H9 (cell line): ENCODE measurements around the gene CCDC63. TPM values are rescaled to one million over a fixed set of nuclear protein-coding genes. Genes with fewer than 3 reads are reported as not detected.

Source experiments
- DNase-seq: peaks from one replicate; pipeline ENCODE4 v3.0.0-alpha.2; 2017
- H2AFZ ChIP-seq: one replicate; pipeline ENCODE4 v1.6.1; 2013; ENCODE audit warnings: mild to moderate bottlenecking, low read length, control low read depth, moderate library complexity
- H2AK5ac ChIP-seq: 2 replicates; pipeline ENCODE4 v1.6.1; 2013; ENCODE audit warnings: low read length, control low read depth, mixed read lengths; ENCODE audit not compliant: insufficient read length
- H2BK120ac ChIP-seq: one replicate; pipeline ENCODE4 v1.6.1; 2013; ENCODE audit warnings: low read depth, mild to moderate bottlenecking, low read length, control low read depth, inconsistent platforms; ENCODE audit not compliant: poor library complexity, severe bottlenecking
- H2BK12ac ChIP-seq: 2 replicates; pipeline ENCODE4 v1.6.1; 2013; ENCODE audit warnings: low read length, control low read depth, mixed read lengths, low read depth; ENCODE audit not compliant: insufficient read length
- H2BK15ac ChIP-seq: 2 replicates; pipeline ENCODE4 v1.6.1; 2013; ENCODE audit warnings: low read depth, low read length, control low read depth
- H2BK20ac ChIP-seq: one replicate; pipeline ENCODE4 v1.6.1; 2013; ENCODE audit warnings: low read depth, mild to moderate bottlenecking, low read length, control low read depth, inconsistent platforms; ENCODE audit not compliant: poor library complexity, severe bottlenecking
- H2BK5ac ChIP-seq: 2 replicates; pipeline ENCODE4 v1.6.1; 2013; ENCODE audit warnings: low read length, control low read depth, mixed read lengths; ENCODE audit not compliant: insufficient read length
- H3K14ac ChIP-seq: 2 replicates; pipeline ENCODE4 v1.6.1; 2013; ENCODE audit warnings: low read length, control low read depth; ENCODE audit not compliant: insufficient read depth
- H3K18ac ChIP-seq: 2 replicates; pipeline ENCODE4 v1.6.1; 2013; ENCODE audit warnings: low read depth, mild to moderate bottlenecking, mixed read lengths, low read length, control low read depth; ENCODE audit not compliant: insufficient read length
- H3K23ac ChIP-seq: 2 replicates; pipeline ENCODE4 v1.6.1; 2013; ENCODE audit warnings: low read length, control low read depth, mixed read lengths, low read depth; ENCODE audit not compliant: insufficient read length
- H3K23me2 ChIP-seq: 2 replicates; pipeline ENCODE4 v1.6.1; 2013; ENCODE audit warnings: low read depth, mild to moderate bottlenecking, mixed read lengths, low read length, control low read depth; ENCODE audit not compliant: insufficient read length, poor library complexity, severe bottlenecking
- H3K27ac ChIP-seq: 2 replicates; pipeline ENCODE4 v1.5.1; 2013; ENCODE audit warnings: low read length, control low read depth, mixed read lengths, low read depth; ENCODE audit not compliant: insufficient read length
- H3K27me3 ChIP-seq: 2 replicates; pipeline ENCODE4 v1.6.1; 2013; ENCODE audit warnings: low read length, control low read depth, inconsistent platforms; ENCODE audit not compliant: insufficient read depth
- H3K4ac ChIP-seq: 2 replicates; pipeline ENCODE4 v1.6.1; 2013; ENCODE audit warnings: low read depth, mild to moderate bottlenecking, control low read depth, inconsistent platforms, low read length, moderate library complexity
- H3K4me1 ChIP-seq: 2 replicates; pipeline ENCODE4 v1.6.1; 2013; ENCODE audit warnings: low read length, control low read depth, inconsistent platforms; ENCODE audit not compliant: insufficient read depth
- H3K4me2 ChIP-seq: 2 replicates; pipeline ENCODE4 v1.6.1; 2013; ENCODE audit warnings: low read length, control low read depth, mixed read lengths; ENCODE audit not compliant: insufficient read length, insufficient read depth
- H3K56ac ChIP-seq: 2 replicates; pipeline ENCODE4 v1.6.1; 2013; ENCODE audit warnings: low read depth, mild to moderate bottlenecking, mixed read lengths, low read length, control low read depth; ENCODE audit not compliant: insufficient read length
- H3K79me1 ChIP-seq: 2 replicates; pipeline ENCODE4 v1.6.1; 2013; ENCODE audit warnings: low read depth, mild to moderate bottlenecking, moderate library complexity, low read length, control low read depth, inconsistent platforms; ENCODE audit not compliant: insufficient read depth, poor library complexity, severe bottlenecking
- H3K79me2 ChIP-seq: 2 replicates; pipeline ENCODE4 v1.6.1; 2013; ENCODE audit warnings: low read length, control low read depth, inconsistent platforms; ENCODE audit not compliant: insufficient read depth
- H3K9ac ChIP-seq: 2 replicates; pipeline ENCODE4 v1.6.1; 2013; ENCODE audit warnings: low read length, control low read depth, mixed read lengths; ENCODE audit not compliant: insufficient read length; ENCODE audit errors: extremely low read depth
- H3K9me3 ChIP-seq: one replicate; pipeline ENCODE4 v1.6.1; 2013; ENCODE audit warnings: low read depth, low read length, inconsistent platforms; ENCODE audit not compliant: control insufficient read depth
- H3T11ph ChIP-seq: one replicate; pipeline ENCODE4 v1.6.1; 2013; ENCODE audit warnings: mild to moderate bottlenecking, low read length, control low read depth, inconsistent platforms
- H4K20me1 ChIP-seq: one replicate; pipeline ENCODE4 v1.6.1; 2013; ENCODE audit not compliant: control insufficient read depth, insufficient read length, insufficient read depth
- H4K5ac ChIP-seq: 2 replicates; pipeline ENCODE4 v1.6.1; 2013; ENCODE audit warnings: low read depth, mild to moderate bottlenecking, mixed read lengths, low read length, control low read depth; ENCODE audit not compliant: insufficient read length
- H4K8ac ChIP-seq: replicated peaks from 2 replicates; pipeline ENCODE4 v1.6.1; 2013; ENCODE audit warnings: low read length, control low read depth, mixed read lengths, low read depth; ENCODE audit not compliant: insufficient read length
- H4K91ac ChIP-seq: 2 replicates; pipeline ENCODE4 v1.6.1; 2013; ENCODE audit warnings: low read depth, mild to moderate bottlenecking, moderate library complexity, mixed read lengths, low read length, control low read depth; ENCODE audit not compliant: insufficient read length
- H3K27ac Mint-ChIP-seq, 3 experiments: 2 replicates in 2 of 3; 3 replicates in 1 of 3; pipeline ENCODE4 v1.8.0; 2020 to 2021; ENCODE audit warnings: mixed read lengths in 3 of 3, mild to moderate bottlenecking in 1 of 3, moderate library complexity in 1 of 3
- H3K27me3 Mint-ChIP-seq: 2 replicates; pipeline ENCODE4 v1.8.0; 2021; ENCODE audit warnings: low read depth, mild to moderate bottlenecking, moderate library complexity, mixed read lengths
- H3K36me3 Mint-ChIP-seq, 3 experiments: 2 replicates in 2 of 3; 3 replicates in 1 of 3; pipeline ENCODE4 v1.8.0; 2020 to 2021; ENCODE audit warnings: low read depth in 3 of 3, mixed read lengths in 3 of 3; ENCODE audit not compliant: insufficient read depth in 1 of 3
- H3K4me1 Mint-ChIP-seq, 2 experiments: 2 replicates each; pipeline ENCODE4 v1.8.0; 2020; ENCODE audit warnings: mixed read lengths in 2 of 2
- H3K4me3 Mint-ChIP-seq, 2 experiments: 2 replicates in 1 of 2; 3 replicates in 1 of 2; pipeline ENCODE4 v1.8.0; 2020 to 2021; ENCODE audit warnings: mild to moderate bottlenecking in 2 of 2, mixed read lengths in 2 of 2, moderate library complexity in 1 of 2
- H3K9me3 Mint-ChIP-seq, 2 experiments: 2 replicates in 1 of 2; 3 replicates in 1 of 2; pipeline ENCODE4 v1.8.0; 2020; ENCODE audit warnings: mild to moderate bottlenecking in 2 of 2, mixed read lengths in 2 of 2, moderate library complexity in 1 of 2
- CTCF ChIP-seq: fragments of 200-600 bp; sonication (generic); conservative IDR thresholded peaks from 3 replicates; pipeline ENCODE4 v1.8.0; 2021; ENCODE audit warnings: antibody characterized with exemption, mild to moderate bottlenecking
- WGBS: extraction: QIAGEN DNeasy Blood & Tissue Kit; methylation state at CpG from one replicate; pipeline ENCODE4 v1.1.7; 2013; ENCODE audit warnings: missing lambda C conversion rate, low lambda C conversion rate, mixed read lengths; ENCODE audit not compliant: insufficient read length; ENCODE audit errors: extremely low coverage; 5-methylcytosine and 5-hydroxymethylcytosine counted together
- total RNA-seq: library from RNA; stranded (reverse); gene quantifications from 2 replicates; pipeline ENCODE4 v1.2.1, GENCODE V29; 2021

CCDC63 gene
- total RNA-seq, 1 experiment from 2014 or later = 0.77 TPM

GRCh38 chr12:110863161-110863560 lies 16.4 kb downstream of the CCDC63 start:
- Histone ChIP-seq H3K56ac (no peak overlapping the region), H3K23ac (no peak overlapping the region), H2BK120ac (no peak overlapping the region), H3K27ac (no peak overlapping the region), H3K4ac (no peak overlapping the region), H4K5ac (no peak overlapping the region), H3K14ac (no peak overlapping the region), H3K9me3 (no peaks in the 10 kb centered on the region), H2BK5ac (no peak overlapping the region), H2BK20ac (no peak overlapping the region), H2BK12ac (no peak overlapping the region), H4K20me1 (no peaks in the 10 kb centered on the region), H3K79me2 (no peaks in the 10 kb centered on the region), H3K18ac (no peak overlapping the region), H3K79me1 (no peaks in the 10 kb centered on the region), H3K9ac (no peak overlapping the region), H4K8ac (no peak overlapping the region), H2AFZ (no peak overlapping the region), H3T11ph (no peak overlapping the region), H3K4me2 (no peak overlapping the region), H3K27me3 (no peaks in the 10 kb centered on the region), H3K4me1 (peaks cover 7% of the 10 kb centered on the region; the same call in 1 of the 2 replicates), H4K91ac (no peak overlapping the region), H3K23me2 (no peaks in the 10 kb centered on the region), H2BK15ac (no peak overlapping the region), H2AK5ac (no peak overlapping the region)
- H3K4me3 Mint-ChIP-seq = no peak overlapping the region
- H3K36me3 Mint-ChIP-seq = no peaks in the 10 kb centered on the region; a peak in 1 of 7 replicates
- WGBS = no CpG with 5 or more reads among the region's 7 CpGs
- no peak for TF ChIP-seq CTCF
- H3K27me3 Mint-ChIP-seq = peaks cover 3% of the 10 kb centered on the region
- H3K9me3 Mint-ChIP-seq = no peaks in the 10 kb centered on the region; a peak in 1 of 5 replicates
- no peak for DNase-seq
- peaks cover 34 to 46% of the 10 kb centered on the region in 2 experiments for H3K4me1 Mint-ChIP-seq
- H3K27ac Mint-ChIP-seq = peak overlapping the region in 1 of 3 experiments; percentile 99; a peak in 1 of 7 replicates
